Tibial artery (tissue), 4 donors: Measurements from ENCODE around the gene PLCD4.

Source experiments
- DNase-seq, 2 donors: peaks; one replicate each; pipeline ENCODE4 v3.0.0-alpha.2; 2019
- H3K27ac ChIP-seq, 2 donors: fragments of 200-600 bp; sonication (generic) in 1 of 2; 1 replicate in 1 of 2; 2 replicates in 1 of 2; pipeline ENCODE4 v1.5.1; 2018 to 2019; ENCODE audit warnings: mild to moderate bottlenecking in 1 of 2
- H3K27me3 ChIP-seq, 2 donors: fragments of 200-600 bp; sonication (generic) in 1 of 2; one replicate each; pipeline versions ENCODE4 v1.5.1 to v1.6.0; 2016 to 2019
- H3K36me3 ChIP-seq, 3 donors: fragments of 200-600 bp; sonication (generic) in 2 of 3; one replicate each; pipeline ENCODE4 v1.5.1; 2016 to 2019; ENCODE audit warnings: mild to moderate bottlenecking in 2 of 3
- H3K4me1 ChIP-seq, 4 donors: fragments of 200-600 bp; sonication (generic) in 2 of 4; 1 replicate in 3 of 4; 2 replicates in 1 of 4; pipeline ENCODE4 v1.5.1; 2016 to 2019
- H3K4me3 ChIP-seq, 2 donors: fragments of 200-600 bp; sonication (generic) in 1 of 2; 1 replicate in 1 of 2; 2 replicates in 1 of 2; pipeline ENCODE4 v1.5.1; 2018 to 2019; ENCODE audit warnings: mild to moderate bottlenecking in 2 of 2
- H3K9me3 ChIP-seq, 3 donors: fragments of 200-600 bp; sonication (generic) in 1 of 3; one replicate each; pipeline ENCODE4 v1.5.1; 2016 to 2019
- CTCF ChIP-seq, 2 experiments: fragments of 200-600 bp in 1 of 2; fragments of 450-650 bp in 1 of 2; IDR thresholded peaks; one replicate each; pipeline ENCODE4 v1.5.1; 2017 to 2019; ENCODE audit warnings: antibody characterized with exemption in 2 of 2, mild to moderate bottlenecking in 1 of 2, moderate library complexity in 1 of 2
- intact Hi-C: fragments of 100-400 bp; cut with DNase I; formaldehyde crosslinking; loops from one replicate; pipeline ENCODE4 v1.15.0; 2023; ENCODE audit warnings: low total_unique reads

Gene PLCD4

DNA sequence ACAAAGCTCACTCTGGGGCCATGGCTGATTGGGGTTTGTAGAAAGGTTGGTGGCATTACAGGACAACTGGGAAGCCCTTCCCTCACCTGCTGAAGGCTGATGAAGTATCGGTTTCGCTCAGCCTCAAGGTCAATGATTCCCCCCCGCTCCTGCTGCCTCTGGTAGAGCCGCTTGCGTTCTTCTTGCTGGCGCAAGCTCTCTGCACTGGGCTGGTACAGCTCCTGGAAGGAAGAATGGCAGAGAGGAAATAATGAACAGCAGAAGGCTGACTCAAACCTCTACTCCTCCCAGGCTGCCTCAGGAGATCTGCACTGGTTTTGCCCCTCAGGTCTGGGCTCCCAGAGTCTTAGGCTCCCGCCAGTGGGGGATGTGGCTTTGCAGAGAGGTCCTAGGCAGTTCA is 57.0 kb downstream of the PLCD4 start:
- Histone ChIP-seq H3K9me3 (no peaks in the 10 kb centered on the region), H3K36me3 (peaks cover 67 to 85% (median 67%) of the 10 kb centered on the region in 3 donors), H3K27ac (no peak overlapping the region), H3K4me3 (no peak overlapping the region), H3K27me3 (no peaks in the 10 kb centered on the region), H3K4me1 (peaks cover 0 to 10% (median 3%) of the 10 kb centered on the region in 4 donors)
- no peak for DNase-seq
- TF ChIP-seq CTCF (IDR thresholded peaks at IDR 0.05) = no peak
- intact Hi-C loops = no loop called here

DNA sequence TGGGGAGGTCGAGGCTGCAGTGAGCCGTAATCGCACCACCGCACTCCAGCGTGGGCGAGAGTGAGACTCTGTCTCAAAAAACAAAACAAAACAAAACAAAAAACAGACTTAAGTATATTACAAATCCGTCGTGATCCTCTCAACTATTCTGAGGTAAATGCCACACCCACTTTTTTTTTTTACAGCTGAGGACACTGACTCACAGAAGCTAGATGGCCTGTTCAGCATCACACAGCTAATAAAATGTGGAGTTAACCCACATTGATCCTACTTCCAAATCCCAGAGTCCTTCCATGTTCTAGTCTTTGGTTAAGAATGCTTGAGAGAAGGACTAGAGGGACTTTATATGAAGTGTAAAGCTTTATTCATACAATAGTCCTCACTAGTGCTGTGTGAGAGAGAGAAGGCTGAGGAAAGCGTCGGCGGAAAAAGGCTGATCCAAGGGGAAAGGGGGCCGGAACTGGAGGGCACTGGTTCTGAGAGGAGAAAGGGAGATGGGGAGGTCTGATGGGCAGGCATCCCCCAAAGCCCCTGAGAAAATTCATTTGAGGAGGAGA is 63.5 kb downstream of the PLCD4 start:
- H3K9me3 ChIP-seq = no peaks in the 10 kb centered on the region
- H3K27me3 ChIP-seq = no peaks in the 10 kb centered on the region

GRCh38 chr2:218671654-218672566 is 64.2 kb downstream of the PLCD4 start, which contains the start of the genes RNF25 and STK36:
RNF25 (minus strand) TSS chr2:218672002; CDS start chr2:218671970, 32 bp downstream.
STK36 (plus strand) TSS chr2:218672086; CDS start chr2:218672830, 744 bp downstream.
- Histone ChIP-seq H3K4me3 (peak within 1 kb of the TSS; percentile 64 to 75), H3K27me3 (no peaks in the 10 kb centered on the region), H3K36me3 (peaks cover 19 to 45% (median 24%) of the 10 kb centered on the region in 3 donors), H3K27ac (peak within 1 kb of the TSS; percentile 71 to 80), H3K4me1 (peaks cover 0 to 18% (median 14%) of the 10 kb centered on the region in 4 donors), H3K9me3 (no peaks in the 10 kb centered on the region)
- intact Hi-C loops = no loop called here
- TF ChIP-seq CTCF (IDR thresholded peaks at IDR 0.05) = no peak
- peak; percentile 81 to 88 for DNase-seq

More for the DNA sequence above, 63.5 kb downstream of the PLCD4 start:
- Histone ChIP-seq H3K36me3 (peaks cover 25 to 45% (median 30%) of the 10 kb centered on the region in 3 donors), H3K4me1 (peaks cover 0 to 18% (median 14%) of the 10 kb centered on the region in 4 donors), H3K27ac (peak overlapping the region; percentile 71 to 80), H3K4me3 (peak overlapping the region; percentile 64 to 75)
- intact Hi-C loops = no loop called here
- no peak for DNase-seq
- no peak for TF ChIP-seq CTCF (IDR thresholded peaks at IDR 0.05)

- DNase-seq = no peak
- H3K4me3 ChIP-seq = no peak overlapping the region
- H3K27ac ChIP-seq = no peak overlapping the region
- no peaks in the 10 kb centered on the region for H3K9me3 ChIP-seq
- intact Hi-C loops = no loop called here
- no peaks in the 10 kb centered on the region for H3K27me3 ChIP-seq
- no peaks in the 10 kb centered on the region for H3K4me1 ChIP-seq
- H3K36me3 ChIP-seq = peaks cover 2 to 78% (median 35%) of the 10 kb centered on the region in 3 donors
- no peak for TF ChIP-seq CTCF (IDR thresholded peaks at IDR 0.05)
Observed at GRCh38 chr2:218679119-218679518, 71.4 kb downstream of the PLCD4 start.

DNA sequence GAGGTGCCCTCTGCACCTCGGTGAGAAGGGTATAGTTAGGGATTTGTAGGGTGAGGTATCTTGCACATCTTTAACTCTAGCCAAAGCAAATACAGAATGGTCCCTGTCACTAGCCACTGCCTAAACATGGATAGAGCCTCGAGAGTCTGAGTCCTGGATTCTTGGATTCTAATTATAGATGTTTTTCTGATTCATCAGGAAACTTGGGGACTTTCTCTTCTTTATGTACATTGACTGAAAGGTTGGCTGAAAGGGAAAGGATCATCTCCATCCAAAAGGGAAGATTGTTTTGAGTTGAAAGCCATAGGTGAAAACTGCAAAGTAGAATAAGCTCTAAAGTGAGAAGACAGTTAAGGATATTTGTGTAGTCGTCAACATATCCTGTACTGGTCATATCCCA is 72.4 kb downstream of the PLCD4 start:
- TF ChIP-seq CTCF (IDR thresholded peaks at IDR 0.05) = no peak
- Histone ChIP-seq H3K4me1 (no peaks in the 10 kb centered on the region), H3K9me3 (no peaks in the 10 kb centered on the region), H3K36me3 (peaks cover 2 to 83% (median 35%) of the 10 kb centered on the region in 3 donors), H3K27me3 (no peaks in the 10 kb centered on the region), H3K4me3 (no peak overlapping the region), H3K27ac (no peak overlapping the region)
- intact Hi-C loops = no loop called here
- no peak for DNase-seq
